ENCODE data around the gene C10orf95. TPM values are rescaled to one million over a fixed set of nuclear protein-coding genes. Genes with fewer than 3 reads are reported as not detected.

Gene C10orf95
- total and polyA plus RNA-seq, 2 donors (not counting 3 experiments of a cell fraction or from before 2014, with no cell fraction given) = 0.08 TPM; not detected in 1

- no peak for DNase-seq (ENCODE audit: low read depth, low spot score)
- Histone ChIP-seq H3K4me2 (ENCODE audit: insufficient read depth, low read length) (no peak overlapping the region), H4K20me1 (replicated peaks; ENCODE audit: control insufficient read depth, extremely low read depth, insufficient read depth, low read length) (peaks cover 8% of the 10 kb centered on the region), H3K79me2 (ENCODE audit: control insufficient read depth, insufficient read depth, low read length) (peaks cover 86% of the 10 kb centered on the region), H3K27ac (ENCODE audit: insufficient read depth, low read depth, low read length) (no peak overlapping the region), H3K4me1 (ENCODE audit: control insufficient read depth, extremely low read depth, insufficient read depth, low read length) (peaks cover 4% of the 10 kb centered on the region), H2AFZ (ENCODE audit: low read depth, low read length) (no peak overlapping the region), H3K9me1 (replicated peaks; ENCODE audit: control insufficient read depth, extremely low read depth, insufficient read depth, low read length) (no peaks in the 10 kb centered on the region), H3K4me3 (replicated peaks in 1 of 3; ENCODE audit: insufficient read depth in 1 of 3, low read depth in 1 of 3, low read length in 3 of 3) (no peak overlapping the region), H3K9ac (replicated peaks; ENCODE audit: extremely low read depth, insufficient read depth, low read length) (no peak overlapping the region), H3K27me3 (ENCODE audit: control insufficient read depth in 2 of 2, insufficient read depth in 2 of 2, low read length in 2 of 2) (no peaks in the 10 kb centered on the region), H3K36me3 (ENCODE audit: control insufficient read depth in 2 of 2, extremely low read depth in 1 of 2, insufficient read depth in 2 of 2, low read length in 2 of 2) (peaks cover 0 to 2% of the 10 kb centered on the region in 2 experiments), H3K9me3 (replicated peaks; ENCODE audit: control insufficient read depth, insufficient read depth, low read length) (no peaks in the 10 kb centered on the region)
- BruUV-seq (replicated peaks) = no TSS peak
- dilution Hi-C loops (cut with MboI; ENCODE audit: extremely low pct_ligation_motif_present, low sequenced_read_pairs) (no loop called here), intact Hi-C loops (cut with micrococcal nuclease) (no loop called here)
- POLR2A ChIA-PET = interaction anchor here (0.7 kb wide), 1 partner anchor 327 kb away, joined by 6 read pairs; no protein-coding TSS in a partner anchor
- no peak for TF ChIP-seq EZH2 (IDR thresholded peaks at IDR 0.05; ENCODE audit: borderline replicate concordance, low read depth, low read length, severe bottlenecking)
- FAIRE-seq = no peak
- CTCF ChIA-PET = interaction anchor here (0.8 to 1.0 kb wide), 2 partner anchors 15 to 86 kb away, joined by 3 to 4 read pairs; no protein-coding TSS in a partner anchor
These were observed 46.2 kb upstream of the C10orf95 start for GRCh38 chr10:102497545-102497944.

GRCh38 chr10:102493771-102494170 lies 42.4 kb upstream of the C10orf95 start:
- FAIRE-seq (no peak), DNase-seq (ENCODE audit: low read depth, low spot score) (no peak)
- ChIA-PET POLR2A (no interaction called here), CTCF (interaction anchor here (1.2 kb wide), 1 partner anchor 90 kb away, joined by 5 read pairs; no protein-coding TSS in a partner anchor)
- Histone ChIP-seq H3K9me3 (replicated peaks; ENCODE audit: control insufficient read depth, insufficient read depth, low read length) (no peaks in the 10 kb centered on the region), H3K9me1 (replicated peaks; ENCODE audit: control insufficient read depth, extremely low read depth, insufficient read depth, low read length) (no peaks in the 10 kb centered on the region), H3K4me3 (replicated peaks in 1 of 3; ENCODE audit: insufficient read depth in 1 of 3, low read depth in 1 of 3, low read length in 3 of 3) (no peak overlapping the region), H3K79me2 (ENCODE audit: control insufficient read depth, insufficient read depth, low read length) (peaks cover 77% of the 10 kb centered on the region), H3K27ac (ENCODE audit: insufficient read depth, low read depth, low read length) (no peak overlapping the region), H3K27me3 (ENCODE audit: control insufficient read depth in 2 of 2, insufficient read depth in 2 of 2, low read length in 2 of 2) (no peaks in the 10 kb centered on the region), H3K4me2 (ENCODE audit: insufficient read depth, low read length) (no peak overlapping the region), H3K36me3 (ENCODE audit: control insufficient read depth in 2 of 2, extremely low read depth in 1 of 2, insufficient read depth in 2 of 2, low read length in 2 of 2) (peaks cover 7 to 9% of the 10 kb centered on the region in 2 experiments), H4K20me1 (replicated peaks; ENCODE audit: control insufficient read depth, extremely low read depth, insufficient read depth, low read length) (peaks cover 11% of the 10 kb centered on the region), H2AFZ (ENCODE audit: low read depth, low read length) (no peak overlapping the region), H3K9ac (replicated peaks; ENCODE audit: extremely low read depth, insufficient read depth, low read length) (no peak overlapping the region), H3K4me1 (ENCODE audit: control insufficient read depth, extremely low read depth, insufficient read depth, low read length) (no peaks in the 10 kb centered on the region)
- TF ChIP-seq POLR2AphosphoS5 (IDR thresholded peaks at IDR 0.05; ENCODE audit: insufficient read depth, low read depth, low read length) (no peak), GATA2 (IDR thresholded peaks at IDR 0.05; ENCODE audit: insufficient read depth, insufficient read length, low read depth, low read length) (no peak), EZH2 (IDR thresholded peaks at IDR 0.05; ENCODE audit: borderline replicate concordance, low read depth, low read length, severe bottlenecking) (no peak), CTCF (IDR thresholded peaks at IDR 0.05; ENCODE audit: extremely low read depth in 1 of 2, insufficient read depth in 1 of 2, low read depth in 1 of 2, low read length in 2 of 2) (no peak), FOS (IDR thresholded peaks at IDR 0.05; ENCODE audit: borderline replicate concordance, insufficient read depth, low read length) (no peak), JUN (IDR thresholded peaks at IDR 0.05; ENCODE audit: borderline replicate concordance, insufficient read depth, insufficient read length, low read depth) (no peak), MAX (IDR thresholded peaks at IDR 0.05; ENCODE audit: insufficient read depth, insufficient read length) (no peak), MYC (IDR thresholded peaks at IDR 0.05; ENCODE audit: low read depth, low read length) (no peak), POLR2A (IDR thresholded peaks at IDR 0.05; ENCODE audit: low read depth, low read length) (no peak)
- BruUV-seq (replicated peaks) = no TSS peak
- intact Hi-C loops (cut with micrococcal nuclease) (no loop called here), dilution Hi-C loops (cut with MboI; ENCODE audit: extremely low pct_ligation_motif_present, low sequenced_read_pairs) (no loop called here)
